Psoas muscle (tissue), 8 donors: ENCODE data around the gene TLE4. TPM values are rescaled to one million over a fixed set of nuclear protein-coding genes. Genes with fewer than 3 reads are reported as not detected.
"Not testable (repeated sequence)": the region's sequence is repeated elsewhere in the genome, so short reads cannot be mapped to it uniquely, and the experiment has no call there.

Experiments used
- ATAC-seq, 4 donors: fragments of 200-7000 bp; cut with Tn5 transposase; one replicate each; pipeline ENCODE4 v1.9.1; 2020; ENCODE audit warnings: moderate library complexity in 3 of 4, mild to moderate bottlenecking in 2 of 4
- DNase-seq, 2 donors: peaks; one replicate each; pipeline ENCODE4 v3.0.0-alpha.2; 2020
- H3K27ac ChIP-seq: fragments of 200-600 bp; one replicate; pipeline ENCODE4 v1.8.0; 2022
- H3K27me3 ChIP-seq, 3 donors: fragments of 200-600 bp in 1 of 3; one replicate each; pipeline versions ENCODE4 v1.6.1 to v1.8.0; 2013 to 2022; ENCODE audit warnings: low read length in 2 of 3, mild to moderate bottlenecking in 2 of 3, moderate library complexity in 1 of 3; ENCODE audit not compliant: insufficient read depth in 3 of 3
- H3K36me3 ChIP-seq, 2 donors: fragments of 200-600 bp in 1 of 2; one replicate each; pipeline versions ENCODE4 v1.6.1 to v1.8.0; 2013 to 2022; ENCODE audit warnings: low read depth in 1 of 2, mild to moderate bottlenecking in 1 of 2, moderate library complexity in 1 of 2; ENCODE audit not compliant: insufficient read depth in 1 of 2
- H3K4me1 ChIP-seq: fragments of 200-600 bp; one replicate; pipeline ENCODE4 v1.8.0; 2022
- H3K4me3 ChIP-seq: fragments of 200-600 bp; one replicate; pipeline ENCODE4 v1.8.0; 2022; ENCODE audit warnings: mild to moderate bottlenecking
- H3K9me3 ChIP-seq: fragments of 200-600 bp; one replicate; pipeline ENCODE4 v1.8.0; 2022
- CTCF ChIP-seq: fragments of 200-600 bp; IDR thresholded peaks from one replicate; pipeline ENCODE4 v1.8.0; 2022; ENCODE audit warnings: antibody characterized with exemption
- WGBS, 3 donors: extraction: QIAGEN DNeasy Blood & Tissue Kit; methylation state at CpG; one replicate each; pipeline versions ENCODE4 v1.1.6 to v1.1.7; 2013; 5-methylcytosine and 5-hydroxymethylcytosine counted together
- intact Hi-C, 2 donors: fragments of 100-400 bp; cut with DNase I; formaldehyde crosslinking; loops; one replicate each; pipeline versions ENCODE4 v1.11.0 to v1.14.2; 2022
- polyA plus RNA-seq, 3 donors: library from polyadenylated mRNA; stranded (reverse); fragments of 200-250 nt; gene quantifications; one replicate each; pipeline ENCODE4 v1.2.3, GENCODE V29; 2013
- total RNA-seq, 4 donors: library from RNA; stranded (reverse); fragmentation: NEBNext Ultra II Directional in 2 of 4; extraction: Animal tissue kit (Norgen Biotek cat#: 25700) in 2 of 4; gene quantifications; one replicate each; pipeline versions ENCODE4 v1.2.1 to v1.2.4, GENCODE V29; 2021 to 2023
- donor health status: healthy with polysubstance abuse.
- donor health status: DM: no; HTN: no; CAD: no; lungs with moderate emphysema.
- donor health status: Bipolar disorder and iron deficiency.
- donor health status: healthy.
- donor health status: DM: yes; HTN: yes; CAD: no.
- donor health status: DM: no; HTN: no; CAD: no.
- donor health status: DM: no; HTN: no; CAD: no.
- donor health status: DM: yes; HTN: yes; CAD: no.

The TLE4 gene
- total and polyA plus RNA-seq, 7 donors, result 5.1 to 51.9 (median 18.5) TPM

- Histone ChIP-seq H3K4me1 (no peaks in the 10 kb centered on the region), H3K9me3 (peaks cover 5% of the 10 kb centered on the region), H3K27me3 (no peaks in the 10 kb centered on the region), H3K36me3 (no peaks in the 10 kb centered on the region), H3K27ac (no peak overlapping the region), H3K4me3 (no peak overlapping the region)
- TF ChIP-seq CTCF, result no peak
- no peak for DNase-seq
- intact Hi-C loops, result no loop called here
- no peak for ATAC-seq
- 64 to 88% (median 79%) methylated on average over 1 of the region's 1 CpG for WGBS, 3 donors
Measured at GRCh38 chr9:79535534-79535933, 36.2 kb upstream of the TLE4 start.

- ATAC-seq, result no peak
- intact Hi-C loops, result no loop called here
- H3K4me1 ChIP-seq, result no peaks in the 10 kb centered on the region
- no peak for DNase-seq
- no peak overlapping the region for H3K4me3 ChIP-seq
- 92 to 100% (median 97%) methylated on average over 2 of the region's 2 CpGs for WGBS, 3 donors
- no peaks in the 10 kb centered on the region for H3K27me3 ChIP-seq
- no peak for TF ChIP-seq CTCF
- no peaks in the 10 kb centered on the region for H3K36me3 ChIP-seq
- peaks cover 5% of the 10 kb centered on the region for H3K9me3 ChIP-seq
- H3K27ac ChIP-seq, result no peak overlapping the region
Measured at GRCh38 chr9:79537838-79538237, 33.9 kb upstream of the TLE4 start.

GRCh38 chr9:79542735-79543620, 28.8 kb upstream of the TLE4 start:
- no peak overlapping the region for H3K4me3 ChIP-seq
- no peak overlapping the region for H3K27ac ChIP-seq
- no peaks in the 10 kb centered on the region for H3K36me3 ChIP-seq
- no peaks in the 10 kb centered on the region for H3K27me3 ChIP-seq
- no peak for DNase-seq
- intact Hi-C loops, result no loop called here
- WGBS, 3 donors, result 33 to 68% (median 41%) methylated on average over 3 of the region's 3 CpGs
- peak in 3 of 4 donors; percentile 46 to 60 (median 48) for ATAC-seq
- TF ChIP-seq CTCF, result no peak
- H3K4me1 ChIP-seq, result no peaks in the 10 kb centered on the region
- H3K9me3 ChIP-seq, result no peaks in the 10 kb centered on the region

- H3K36me3 ChIP-seq, H3K27ac ChIP-seq, H3K27me3 ChIP-seq, H3K4me3 ChIP-seq, DNase-seq, H3K9me3 ChIP-seq, ATAC-seq, intact Hi-C loops, H3K4me1 ChIP-seq: not testable (repeated sequence)
- 87 to 92% (median 90%) methylated on average over 7 of the region's 7 CpGs for WGBS, 3 donors
Measured at GRCh38 chr9:79544375-79544774, 27.4 kb upstream of the TLE4 start.

- Histone ChIP-seq H3K9me3 (no peaks in the 10 kb centered on the region), H3K4me1 (no peaks in the 10 kb centered on the region), H3K27ac (no peak overlapping the region), H3K4me3 (no peak overlapping the region), H3K36me3 (no peaks in the 10 kb centered on the region), H3K27me3 (no peaks in the 10 kb centered on the region)
- no peak for DNase-seq
- no peak for TF ChIP-seq CTCF
- 91 to 92% (median 91%) methylated on average over 4 of the region's 4 CpGs for WGBS, 3 donors
- intact Hi-C loops, result no loop called here
- no peak for ATAC-seq
Measured at GRCh38 chr9:79551586-79551985, 20.2 kb upstream of the TLE4 start.
